ENCODE measurements around the gene ASPHD1. TPM values are rescaled to one million over a fixed set of nuclear protein-coding genes. Genes with fewer than 3 reads are reported as not detected.

ASPHD1 gene, protein sequence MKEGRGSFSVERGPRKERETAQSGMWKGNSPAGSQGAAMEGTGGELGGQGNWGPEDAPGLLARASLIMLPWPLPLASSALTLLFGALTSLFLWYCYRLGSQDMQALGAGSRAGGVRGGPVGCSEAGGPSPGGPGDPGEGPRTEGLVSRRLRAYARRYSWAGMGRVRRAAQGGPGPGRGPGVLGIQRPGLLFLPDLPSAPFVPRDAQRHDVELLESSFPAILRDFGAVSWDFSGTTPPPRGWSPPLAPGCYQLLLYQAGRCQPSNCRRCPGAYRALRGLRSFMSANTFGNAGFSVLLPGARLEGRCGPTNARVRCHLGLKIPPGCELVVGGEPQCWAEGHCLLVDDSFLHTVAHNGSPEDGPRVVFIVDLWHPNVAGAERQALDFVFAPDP
- 11.1 and 14.2 TPM in 2 replicates for total RNA-seq

DNA sequence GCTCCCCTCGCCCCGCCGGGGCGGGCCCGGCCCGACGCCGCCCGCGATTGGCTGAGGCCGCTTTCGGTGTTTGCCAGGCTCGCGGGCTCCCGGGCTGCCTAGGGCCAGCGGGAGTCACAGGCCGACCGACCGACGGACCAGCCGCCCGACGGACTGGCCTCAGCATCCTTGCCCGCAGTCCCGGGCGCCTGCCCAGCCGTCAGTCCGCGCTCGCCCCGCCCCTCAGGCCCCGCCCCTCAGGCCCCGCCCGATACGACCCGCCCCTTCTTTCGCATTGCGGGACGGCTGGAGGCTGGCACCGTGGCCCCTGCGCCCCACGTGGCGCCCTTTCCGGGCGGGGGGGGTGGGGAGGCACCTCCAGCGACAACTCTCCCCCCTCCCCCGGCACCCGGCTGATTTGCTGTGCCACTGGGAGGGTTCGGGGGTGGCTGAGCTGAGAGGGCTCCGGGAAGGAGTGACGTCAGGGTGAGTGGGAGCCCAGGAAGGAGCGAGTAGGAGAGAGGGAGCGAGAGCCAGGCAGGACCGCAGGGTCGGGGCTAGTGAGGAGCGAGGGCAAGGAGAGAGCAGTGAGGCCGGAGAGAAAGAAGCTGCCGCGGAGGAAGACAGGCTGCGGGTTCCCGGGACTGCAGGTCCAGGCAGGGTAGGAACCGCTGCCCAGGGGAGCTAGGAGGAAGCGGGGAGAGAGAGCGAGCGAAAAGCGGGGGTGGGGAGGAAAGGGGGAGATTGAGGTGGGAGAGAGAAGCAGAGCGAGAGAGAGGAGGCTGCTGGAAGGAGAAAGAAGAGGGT is at the start of gene ASPHD1:
Gene ASPHD1 (plus strand): TSS at position 387 of the 786 bp plus-strand sequence. CDS start 484 bp downstream, outside the sequence.
- DNase-seq (ENCODE audit: low read depth), result peak; percentile 52
- peak within 1 kb of the TSS; percentile 63 for H3K4me3 ChIP-seq (ENCODE audit: low read depth, low read length)
- TF ChIP-seq, protein P1, sequence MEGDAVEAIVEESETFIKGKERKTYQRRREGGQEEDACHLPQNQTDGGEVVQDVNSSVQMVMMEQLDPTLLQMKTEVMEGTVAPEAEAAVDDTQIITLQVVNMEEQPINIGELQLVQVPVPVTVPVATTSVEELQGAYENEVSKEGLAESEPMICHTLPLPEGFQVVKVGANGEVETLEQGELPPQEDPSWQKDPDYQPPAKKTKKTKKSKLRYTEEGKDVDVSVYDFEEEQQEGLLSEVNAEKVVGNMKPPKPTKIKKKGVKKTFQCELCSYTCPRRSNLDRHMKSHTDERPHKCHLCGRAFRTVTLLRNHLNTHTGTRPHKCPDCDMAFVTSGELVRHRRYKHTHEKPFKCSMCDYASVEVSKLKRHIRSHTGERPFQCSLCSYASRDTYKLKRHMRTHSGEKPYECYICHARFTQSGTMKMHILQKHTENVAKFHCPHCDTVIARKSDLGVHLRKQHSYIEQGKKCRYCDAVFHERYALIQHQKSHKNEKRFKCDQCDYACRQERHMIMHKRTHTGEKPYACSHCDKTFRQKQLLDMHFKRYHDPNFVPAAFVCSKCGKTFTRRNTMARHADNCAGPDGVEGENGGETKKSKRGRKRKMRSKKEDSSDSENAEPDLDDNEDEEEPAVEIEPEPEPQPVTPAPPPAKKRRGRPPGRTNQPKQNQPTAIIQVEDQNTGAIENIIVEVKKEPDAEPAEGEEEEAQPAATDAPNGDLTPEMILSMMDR (conservative IDR thresholded peaks at IDR 0.05; ENCODE audit: low read depth, low read length), result no peak

DNA sequence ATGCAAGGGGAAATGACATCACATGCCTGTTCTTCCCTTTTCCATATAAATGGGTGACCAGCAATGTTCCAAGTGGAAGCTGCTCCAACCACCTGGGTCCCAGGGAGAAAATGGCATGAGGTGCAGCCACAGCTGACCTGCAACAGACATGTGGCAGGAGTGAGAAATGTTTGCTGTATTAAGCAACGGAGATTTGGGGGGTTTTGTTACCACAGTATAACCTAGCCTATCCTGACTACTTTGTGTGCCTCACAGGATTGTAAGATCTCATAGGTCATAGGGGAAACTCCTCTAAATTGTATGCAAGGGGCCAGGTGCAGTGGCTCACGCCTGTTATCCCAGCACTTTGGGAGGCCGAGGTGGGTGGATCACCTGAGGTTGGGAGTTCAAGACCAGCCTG is 49.3 kb upstream of the ASPHD1 start:
- DNase-seq (ENCODE audit: low read depth), result no peak
- TF ChIP-seq, protein P1 (conservative IDR thresholded peaks at IDR 0.05; ENCODE audit: low read depth, low read length), result no peak
- no peak overlapping the region for H3K4me3 ChIP-seq (ENCODE audit: low read depth, low read length)

DNA sequence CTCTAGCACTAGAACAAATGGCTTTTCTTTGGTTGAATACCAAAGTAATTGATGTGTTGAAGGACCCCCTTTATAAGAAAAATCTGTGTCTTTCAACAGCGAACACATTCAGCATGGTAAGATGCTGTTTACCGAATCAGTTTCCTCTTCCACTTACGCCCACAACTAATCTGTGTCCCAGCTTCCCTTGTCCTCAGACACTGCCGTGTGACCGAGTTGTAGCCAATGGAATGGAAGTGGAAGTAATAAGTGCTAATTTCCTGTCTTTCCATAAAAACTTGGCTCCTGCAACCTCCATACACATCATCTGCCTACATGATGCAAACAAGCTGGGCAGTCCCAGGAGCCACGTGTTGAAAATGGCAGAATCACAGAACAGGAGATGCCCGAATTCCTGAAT is 47.6 kb upstream of the ASPHD1 start:
- TF ChIP-seq, protein P1 (conservative IDR thresholded peaks at IDR 0.05; ENCODE audit: low read depth, low read length), result no peak
- H3K4me3 ChIP-seq (ENCODE audit: low read depth, low read length), result no peak overlapping the region
- no peak for DNase-seq (ENCODE audit: low read depth)

DNA sequence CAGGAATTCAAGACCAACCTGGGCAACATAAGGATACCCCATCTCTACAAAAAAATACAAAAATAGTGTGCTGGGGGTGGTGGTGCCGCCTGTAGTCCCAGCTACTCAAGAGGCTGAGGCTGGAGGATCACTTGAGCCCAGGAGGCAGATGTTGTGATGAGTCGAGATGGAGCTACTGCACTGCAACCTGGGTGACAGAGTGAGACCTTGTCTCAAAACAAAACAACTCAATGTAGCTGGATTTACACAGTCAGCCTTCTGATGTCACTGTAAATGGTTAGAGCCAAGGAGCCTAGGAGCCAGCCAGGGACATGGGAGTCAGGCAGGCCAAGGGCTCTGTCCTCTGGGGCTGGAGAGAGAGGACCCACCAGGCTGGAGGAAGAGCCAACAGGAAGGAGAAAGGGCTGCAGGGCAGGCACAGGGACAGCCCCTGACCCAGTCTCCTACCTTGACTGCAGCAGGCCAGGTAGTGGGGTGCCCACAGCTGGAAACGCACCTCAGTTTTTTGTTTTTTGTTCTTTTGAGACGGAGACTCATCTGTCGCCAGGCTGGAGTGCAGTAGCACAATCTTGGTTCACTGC is 45.7 kb upstream of the ASPHD1 start:
- DNase-seq (ENCODE audit: low read depth), result no peak
- TF ChIP-seq, protein P1 (conservative IDR thresholded peaks at IDR 0.05; ENCODE audit: low read depth, low read length), result no peak
- no peak overlapping the region for H3K4me3 ChIP-seq (ENCODE audit: low read depth, low read length)

DNA sequence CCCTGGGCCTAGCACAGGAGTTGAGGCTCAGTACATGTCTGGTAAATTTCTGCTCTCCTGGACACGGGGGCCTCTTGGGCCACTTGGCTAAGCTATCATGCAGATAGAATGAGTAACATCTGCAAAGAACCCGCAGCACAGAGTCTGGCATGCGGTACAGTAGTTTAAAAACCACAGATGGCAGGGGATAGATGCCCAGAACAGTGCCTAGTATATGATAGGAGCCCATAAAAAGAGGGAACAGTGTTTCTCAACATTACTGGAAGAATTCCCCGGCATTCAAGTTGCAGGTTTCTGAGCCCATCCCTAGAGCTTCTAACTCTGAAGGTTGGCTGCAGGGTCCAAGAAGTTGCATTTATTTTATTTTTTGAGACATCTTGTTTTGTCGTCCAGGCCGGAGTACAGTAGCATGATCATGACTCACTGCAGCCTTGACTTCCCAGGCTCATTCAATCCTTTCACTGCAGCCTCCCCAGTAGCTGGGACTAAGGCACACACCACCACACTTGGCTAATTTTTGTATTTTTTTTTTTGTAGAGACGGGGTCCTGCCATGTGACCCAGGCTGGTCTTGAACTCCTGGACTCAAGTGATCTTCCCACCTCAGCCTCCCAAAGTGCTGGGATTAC is 43.0 kb upstream of the ASPHD1 start:
- peak; percentile 18 for DNase-seq (ENCODE audit: low read depth)
- no peak overlapping the region for H3K4me3 ChIP-seq (ENCODE audit: low read depth, low read length)
- TF ChIP-seq, protein P1 (conservative IDR thresholded peaks at IDR 0.05; ENCODE audit: low read depth, low read length), result no peak

DNA sequence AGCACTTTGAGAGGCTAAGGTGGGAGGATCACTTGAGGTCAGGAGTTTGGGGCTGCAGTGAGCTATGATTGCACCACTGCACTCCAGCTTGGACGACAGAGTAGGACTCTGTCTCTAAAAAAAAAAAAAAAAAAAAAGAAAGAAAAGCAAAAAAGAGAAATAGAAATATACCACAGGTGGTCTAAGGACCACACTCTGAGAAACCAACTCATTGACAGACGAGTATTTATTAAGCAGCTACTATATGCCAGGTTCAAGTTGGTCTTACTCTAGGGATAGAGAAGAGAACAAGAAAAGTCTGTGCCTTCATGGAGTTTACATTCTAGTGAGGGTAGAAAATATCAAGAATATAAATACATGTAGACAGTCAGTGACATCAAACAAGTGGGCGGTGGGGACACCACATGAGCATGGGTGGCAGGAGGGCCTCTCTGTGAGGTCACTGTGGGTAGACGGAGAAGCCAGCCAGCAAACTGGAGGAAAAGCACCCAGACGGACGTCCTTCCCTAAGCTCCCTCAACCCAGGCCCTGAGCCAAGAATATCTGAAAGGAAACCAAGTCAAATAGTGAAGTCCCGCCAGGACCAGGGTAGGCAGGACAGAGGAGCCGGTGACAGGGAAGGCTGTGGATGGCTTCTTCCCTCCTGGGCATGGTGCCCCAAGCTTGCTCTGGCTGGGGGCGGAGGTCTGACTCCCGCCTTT is 42.0 kb upstream of the ASPHD1 start:
- H3K4me3 ChIP-seq (ENCODE audit: low read depth, low read length), result no peak overlapping the region
- no peak for DNase-seq (ENCODE audit: low read depth)
- TF ChIP-seq, protein P1 (conservative IDR thresholded peaks at IDR 0.05; ENCODE audit: low read depth, low read length), result no peak

Measured in epithelial cell of proximal tubule (primary cell).